Raji (cell line): ENCODE data around the gene SNX9.

Source experiments
- POLR2A ChIP-seq: IDR thresholded peaks from 2 replicates; pipeline ENCODE4 v1.6.1; 2011; ENCODE audit warnings: low read depth, low read length, control low read depth; ENCODE audit not compliant: insufficient read depth

SNX9 gene

GRCh38 chr6:157823001-157823527 is at the start of gene SNX9:
SNX9 (plus strand) TSS chr6:157823246; CDS start chr6:157823435, 189 bp downstream.
- no peak for TF ChIP-seq POLR2A

- TF ChIP-seq POLR2A: no peak
Observed at GRCh38 chr6:157773248-157773773, 49.7 kb upstream of the SNX9 start.

DNA sequence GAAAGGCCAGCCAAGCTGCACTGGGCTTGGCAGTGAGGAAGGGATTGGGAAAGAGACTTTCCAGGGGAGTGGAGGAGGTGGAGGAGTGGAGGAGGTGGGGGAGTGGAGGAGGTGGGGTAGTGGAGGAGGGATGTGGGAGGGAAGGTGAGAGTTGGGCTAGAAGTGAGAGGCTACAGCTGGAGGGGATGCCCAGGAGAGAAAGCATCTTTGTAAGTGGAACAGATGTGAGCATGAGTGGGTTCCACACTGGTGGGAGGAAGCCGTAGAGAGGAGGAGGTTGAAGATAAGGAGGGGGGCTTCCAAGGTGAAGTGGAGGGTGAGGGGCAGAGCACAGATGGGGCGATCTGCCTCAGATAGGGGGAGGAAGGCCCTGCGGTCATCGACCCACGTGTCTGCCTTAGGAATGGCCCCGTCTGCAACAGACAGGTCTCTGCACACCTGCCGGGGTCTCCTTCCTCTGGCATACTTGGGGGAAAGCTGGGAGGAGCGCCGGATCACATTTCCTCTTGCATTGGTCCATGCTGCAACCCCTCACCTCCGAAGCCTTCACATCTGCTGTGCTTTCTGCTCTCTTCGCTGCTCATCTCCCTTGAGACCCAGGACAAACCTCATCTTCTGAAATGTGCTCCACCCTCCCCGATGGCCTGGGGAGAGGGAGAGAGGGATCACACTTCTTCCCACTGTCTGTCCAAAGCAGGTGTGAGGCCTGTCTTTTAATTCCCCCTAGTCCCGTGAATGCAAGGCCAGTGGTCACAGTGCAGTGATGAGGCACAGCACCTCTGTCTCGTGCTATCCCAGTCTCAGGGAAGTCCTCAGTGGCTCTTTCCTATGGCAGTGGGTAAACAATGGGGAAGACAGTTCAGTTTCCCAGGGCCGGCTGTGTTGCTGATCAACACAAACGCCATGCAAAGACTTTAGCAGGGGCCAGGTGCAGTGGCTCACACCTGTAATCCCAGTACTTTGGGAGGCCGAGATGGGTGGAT is 48.6 kb upstream of the SNX9 start:
- TF ChIP-seq POLR2A: no peak

DNA sequence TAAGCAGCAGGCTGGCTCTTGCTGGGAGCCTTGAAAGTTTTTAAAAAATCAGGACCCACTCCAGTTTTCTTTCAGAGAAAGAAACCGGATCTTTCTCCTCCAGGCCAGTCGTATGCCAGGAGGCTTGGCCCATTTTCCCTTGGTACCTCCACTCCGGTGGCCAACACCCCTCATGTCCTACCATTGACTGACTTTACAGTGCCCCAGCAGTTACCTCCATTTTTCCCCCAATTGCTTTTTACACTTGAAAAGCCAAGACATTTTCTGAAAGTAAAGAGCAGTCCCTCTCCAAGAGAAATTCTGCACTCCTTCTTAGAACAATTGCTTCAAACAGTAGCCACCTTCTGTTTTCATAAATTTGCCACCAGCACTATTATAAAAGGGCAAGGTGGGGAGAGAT is 47.7 kb upstream of the SNX9 start:
- no peak for TF ChIP-seq POLR2A

DNA sequence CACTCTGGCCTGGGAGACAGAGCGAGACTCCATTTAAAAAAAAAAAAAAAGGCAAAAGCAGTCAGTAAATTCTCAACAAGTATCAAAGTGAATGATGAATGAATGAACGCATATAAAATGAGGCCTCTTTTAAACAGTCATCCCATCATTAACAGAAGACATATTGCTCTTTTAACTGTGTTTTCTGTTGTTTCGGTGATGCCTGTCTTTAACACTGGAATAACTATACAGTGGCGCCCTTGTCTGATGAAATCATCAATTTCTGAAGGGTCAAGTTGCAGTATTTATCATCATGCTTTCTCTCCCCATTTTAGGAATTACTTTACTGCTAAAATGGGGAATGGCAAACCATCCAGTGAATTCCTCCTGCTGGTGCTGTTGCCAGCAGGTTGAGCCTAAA is 45.7 kb upstream of the SNX9 start:
- TF ChIP-seq POLR2A: no peak

DNA sequence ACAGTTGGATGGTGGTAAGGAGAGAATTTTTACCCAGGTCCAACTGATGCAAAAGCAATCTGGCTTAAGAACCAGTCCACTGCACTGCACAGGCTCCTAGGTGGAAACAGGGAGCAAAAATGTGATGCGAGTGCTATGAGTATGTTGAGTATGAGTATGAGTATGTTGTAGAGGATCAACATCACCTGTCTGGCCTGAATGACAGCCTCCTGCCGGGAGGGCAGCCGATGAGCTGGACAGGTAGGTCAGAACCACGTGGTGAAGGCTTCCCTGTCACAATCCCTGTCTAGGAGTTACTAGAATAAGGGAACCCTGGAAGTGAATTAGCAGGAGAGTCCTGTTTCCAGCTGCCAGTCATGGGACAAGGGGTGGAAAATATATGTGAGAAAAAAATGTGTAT is 44.3 kb upstream of the SNX9 start:
- TF ChIP-seq POLR2A: no peak

GRCh38 chr6:157779705-157780604 is 43.1 kb upstream of the SNX9 start:
- no peak for TF ChIP-seq POLR2A

DNA sequence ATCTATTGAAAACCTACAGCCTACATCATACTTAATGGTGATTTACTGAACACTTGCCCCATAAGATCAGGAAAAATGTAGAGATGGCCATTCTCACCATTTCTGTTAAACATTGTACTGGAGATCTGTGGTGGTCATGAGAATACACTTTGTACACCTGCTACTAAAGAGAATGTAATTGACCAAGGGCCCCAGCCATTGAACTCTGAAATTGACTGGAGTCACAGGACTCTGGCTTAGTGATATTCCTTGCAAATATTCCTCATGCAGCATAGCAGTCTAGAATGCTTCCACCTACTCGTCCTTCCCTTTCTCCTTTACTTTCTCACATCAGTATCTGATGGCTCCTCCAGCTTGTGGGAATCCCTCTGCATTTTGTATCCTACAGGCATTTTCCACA is 37.4 kb upstream of the SNX9 start:
- no peak for TF ChIP-seq POLR2A

GRCh38 chr6:157786221-157786620 is 36.8 kb upstream of the SNX9 start:
- TF ChIP-seq POLR2A: no peak

GRCh38 chr6:157787080-157787479 is 36.0 kb upstream of the SNX9 start:
- TF ChIP-seq POLR2A: no peak

GRCh38 chr6:157788180-157788579 is 34.9 kb upstream of the SNX9 start:
- no peak for TF ChIP-seq POLR2A

DNA sequence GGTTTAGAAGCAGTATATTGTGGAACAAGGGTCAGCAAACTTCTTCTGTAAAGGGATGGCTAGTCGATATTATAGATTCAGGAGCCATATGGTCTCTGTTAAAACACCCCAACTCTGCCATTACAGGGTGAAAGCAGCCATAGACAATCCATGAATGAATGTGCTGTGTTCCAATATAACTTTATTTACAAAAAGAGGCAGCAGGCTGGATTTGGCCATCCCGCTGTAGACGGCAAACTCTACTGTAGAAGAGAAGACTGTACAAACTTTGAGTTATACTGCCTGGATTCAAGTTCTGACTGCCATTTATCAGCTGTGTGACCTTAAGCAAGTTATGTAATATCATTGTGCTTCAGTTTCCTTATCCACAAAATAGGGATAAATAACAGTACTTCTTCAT is 33.7 kb upstream of the SNX9 start:
- TF ChIP-seq POLR2A: no peak

GRCh38 chr6:157789861-157790260 is 33.2 kb upstream of the SNX9 start:
- TF ChIP-seq POLR2A: no peak

GRCh38 chr6:157790548-157791160 is 32.4 kb upstream of the SNX9 start:
- TF ChIP-seq POLR2A: no peak

DNA sequence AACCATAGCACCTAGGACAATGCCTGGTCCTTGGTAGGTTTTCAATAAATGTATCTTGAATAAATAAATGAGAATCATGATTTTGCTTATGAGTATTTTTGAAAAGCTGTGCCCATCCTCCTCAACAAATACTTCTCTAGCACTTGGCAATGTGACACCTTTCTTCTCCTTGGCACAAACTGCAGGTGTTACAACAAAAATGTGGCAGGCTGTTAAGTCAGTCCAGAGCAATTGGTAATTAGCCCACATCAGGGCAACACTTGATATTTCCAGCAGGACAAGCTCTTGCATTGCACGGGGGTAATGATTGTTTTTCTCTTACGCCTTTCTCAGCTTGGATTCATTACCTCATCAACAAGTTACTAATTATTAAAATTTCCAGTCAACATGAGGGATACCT is 31.6 kb upstream of the SNX9 start:
- TF ChIP-seq POLR2A: no peak

DNA sequence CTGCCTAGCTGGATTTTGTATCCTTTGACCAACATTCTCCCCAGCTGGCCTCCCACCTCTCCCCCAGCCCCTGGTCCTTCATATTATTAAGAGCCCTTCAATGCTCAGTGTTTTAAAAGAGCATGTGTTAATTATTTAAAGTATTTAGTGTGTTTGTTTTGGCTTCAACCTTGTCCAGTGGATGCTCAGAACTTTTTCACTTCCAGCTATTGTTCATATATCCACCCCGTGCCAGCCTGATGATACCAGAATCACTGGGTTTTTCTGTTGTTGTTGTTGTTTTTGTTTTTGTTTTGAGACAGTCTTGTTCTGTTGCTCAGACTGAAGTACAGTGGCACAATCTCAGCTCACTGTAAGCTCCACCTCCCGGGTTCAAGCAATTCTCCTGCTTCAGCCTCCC is 30.4 kb upstream of the SNX9 start:
- no peak for TF ChIP-seq POLR2A

- no peak for TF ChIP-seq POLR2A
Observed at GRCh38 chr6:157795841-157796240, 27.2 kb upstream of the SNX9 start.
